ENCODE results near the gene SPOCK1. TPM values are rescaled to one million over a fixed set of nuclear protein-coding genes. Genes with fewer than 3 reads are reported as not detected.

Gene SPOCK1
- total RNA-seq, 1 experiment from 2014 or later: 10.9 TPM

DNA sequence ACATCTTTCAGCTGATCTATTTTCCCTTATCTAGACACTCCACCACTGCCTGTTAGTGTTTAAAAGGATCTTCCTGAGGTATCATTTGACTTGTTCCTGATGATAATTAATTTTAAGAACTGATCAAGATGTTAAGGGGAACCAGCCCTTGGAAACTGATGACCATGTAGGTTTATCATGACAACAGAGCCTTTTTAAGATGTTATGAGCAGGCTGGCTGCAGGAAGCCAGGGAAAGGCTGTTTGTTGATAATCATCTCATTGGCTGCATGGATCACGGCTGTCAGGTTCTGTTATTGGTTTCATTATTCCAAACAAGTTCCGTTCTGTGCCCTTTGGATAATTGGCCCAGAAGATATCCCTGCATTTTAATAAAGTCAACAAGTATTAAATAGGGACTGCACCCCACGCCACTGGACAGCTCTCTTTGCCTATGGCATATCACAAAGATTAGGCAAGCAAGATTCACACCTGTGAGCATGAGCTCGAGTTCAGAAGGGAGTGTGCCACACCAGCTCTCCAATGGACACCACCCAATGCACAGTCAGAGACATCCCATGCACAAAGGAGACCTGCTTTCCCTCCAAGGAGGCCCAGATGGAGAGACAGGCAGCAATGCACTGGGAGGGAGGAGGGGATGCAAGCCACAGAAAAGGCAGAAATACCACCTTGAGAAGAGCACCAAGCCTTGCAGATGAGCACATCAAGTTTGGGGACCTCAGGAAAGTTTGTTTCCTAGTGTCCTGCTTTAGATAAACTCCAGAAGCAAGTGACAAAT is 88.7 kb downstream of the SPOCK1 start:
- H3K14ac ChIP-seq (ENCODE audit: insufficient read depth, low read length): no peak overlapping the region
- H3K79me2 ChIP-seq (ENCODE audit: insufficient read depth, low read length): no peaks in the 10 kb centered on the region
- no peaks in the 10 kb centered on the region for H3K27me3 ChIP-seq (ENCODE audit: insufficient read depth, low read length)
- DNase-seq: no peak
- no peak overlapping the region for H2BK12ac ChIP-seq (ENCODE audit: insufficient read length, low read depth, low read length)
- H3K23me2 ChIP-seq (ENCODE audit: insufficient read length, low read depth, low read length, poor library complexity, severe bottlenecking): no peaks in the 10 kb centered on the region
- H2BK120ac ChIP-seq (ENCODE audit: low read depth, low read length, poor library complexity, severe bottlenecking): no peak overlapping the region
- Mint-ChIP-seq H3K36me3 (ENCODE audit: insufficient read depth in 1 of 3, low read depth in 3 of 3) (no peaks in the 10 kb centered on the region), H3K9me3 (no peaks in the 10 kb centered on the region; a peak in 1 of 5 replicates), H3K27ac (no peak overlapping the region; a peak in 1 of 7 replicates), H3K4me3 (no peak overlapping the region), H3K27me3 (ENCODE audit: low read depth) (no peaks in the 10 kb centered on the region), H3K4me1 (peaks cover 0 to 9% of the 10 kb centered on the region in 2 experiments; a peak in 1 of 4 replicates)
- WGBS (ENCODE audit: extremely low coverage, insufficient read length, low lambda C conversion rate): no CpG with 5 or more reads among the region's 4 CpGs
- no peak overlapping the region for H3K4ac ChIP-seq (ENCODE audit: low read depth, low read length)
- no peak overlapping the region for H2BK15ac ChIP-seq (ENCODE audit: low read depth, low read length)
- H3K4me2 ChIP-seq (ENCODE audit: insufficient read depth, insufficient read length, low read length): no peak overlapping the region
- H4K20me1 ChIP-seq (ENCODE audit: control insufficient read depth, insufficient read depth, insufficient read length): no peaks in the 10 kb centered on the region
- H3T11ph ChIP-seq (ENCODE audit: low read length): no peak overlapping the region
- H3K4me1 ChIP-seq (ENCODE audit: insufficient read depth, low read length): no peaks in the 10 kb centered on the region
- H2AFZ ChIP-seq (ENCODE audit: low read length): no peak overlapping the region
- no peaks in the 10 kb centered on the region for H3K79me1 ChIP-seq (ENCODE audit: insufficient read depth, low read depth, low read length, poor library complexity, severe bottlenecking)
- no peak overlapping the region for H2AK5ac ChIP-seq (ENCODE audit: insufficient read length, low read length)
- H3K9me3 ChIP-seq (ENCODE audit: control insufficient read depth, low read depth, low read length): no peaks in the 10 kb centered on the region
- no peak overlapping the region for H4K5ac ChIP-seq (ENCODE audit: insufficient read length, low read depth, low read length)
- H3K23ac ChIP-seq (ENCODE audit: insufficient read length, low read depth, low read length): no peak overlapping the region
- no peak overlapping the region for H4K8ac ChIP-seq (replicated peaks; ENCODE audit: insufficient read length, low read depth, low read length)
- H3K56ac ChIP-seq (ENCODE audit: insufficient read length, low read depth, low read length): no peak overlapping the region
- H3K27ac ChIP-seq (ENCODE audit: insufficient read length, low read depth, low read length): no peak overlapping the region
- no peak overlapping the region for H3K18ac ChIP-seq (ENCODE audit: insufficient read length, low read depth, low read length)
- no peak overlapping the region for H4K91ac ChIP-seq (ENCODE audit: insufficient read length, low read depth, low read length)
- TF ChIP-seq, protein P1, sequence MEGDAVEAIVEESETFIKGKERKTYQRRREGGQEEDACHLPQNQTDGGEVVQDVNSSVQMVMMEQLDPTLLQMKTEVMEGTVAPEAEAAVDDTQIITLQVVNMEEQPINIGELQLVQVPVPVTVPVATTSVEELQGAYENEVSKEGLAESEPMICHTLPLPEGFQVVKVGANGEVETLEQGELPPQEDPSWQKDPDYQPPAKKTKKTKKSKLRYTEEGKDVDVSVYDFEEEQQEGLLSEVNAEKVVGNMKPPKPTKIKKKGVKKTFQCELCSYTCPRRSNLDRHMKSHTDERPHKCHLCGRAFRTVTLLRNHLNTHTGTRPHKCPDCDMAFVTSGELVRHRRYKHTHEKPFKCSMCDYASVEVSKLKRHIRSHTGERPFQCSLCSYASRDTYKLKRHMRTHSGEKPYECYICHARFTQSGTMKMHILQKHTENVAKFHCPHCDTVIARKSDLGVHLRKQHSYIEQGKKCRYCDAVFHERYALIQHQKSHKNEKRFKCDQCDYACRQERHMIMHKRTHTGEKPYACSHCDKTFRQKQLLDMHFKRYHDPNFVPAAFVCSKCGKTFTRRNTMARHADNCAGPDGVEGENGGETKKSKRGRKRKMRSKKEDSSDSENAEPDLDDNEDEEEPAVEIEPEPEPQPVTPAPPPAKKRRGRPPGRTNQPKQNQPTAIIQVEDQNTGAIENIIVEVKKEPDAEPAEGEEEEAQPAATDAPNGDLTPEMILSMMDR (conservative IDR thresholded peaks at IDR 0.05): no peak
- H2BK20ac ChIP-seq (ENCODE audit: low read depth, low read length, poor library complexity, severe bottlenecking): no peak overlapping the region
- H3K9ac ChIP-seq (ENCODE audit: extremely low read depth, insufficient read length, low read length): no peak overlapping the region
- no peak overlapping the region for H2BK5ac ChIP-seq (ENCODE audit: insufficient read length, low read length)

Data from H9 (cell line).